Measurements from ENCODE around the gene ZBP1.

The ZBP1 gene

DNA sequence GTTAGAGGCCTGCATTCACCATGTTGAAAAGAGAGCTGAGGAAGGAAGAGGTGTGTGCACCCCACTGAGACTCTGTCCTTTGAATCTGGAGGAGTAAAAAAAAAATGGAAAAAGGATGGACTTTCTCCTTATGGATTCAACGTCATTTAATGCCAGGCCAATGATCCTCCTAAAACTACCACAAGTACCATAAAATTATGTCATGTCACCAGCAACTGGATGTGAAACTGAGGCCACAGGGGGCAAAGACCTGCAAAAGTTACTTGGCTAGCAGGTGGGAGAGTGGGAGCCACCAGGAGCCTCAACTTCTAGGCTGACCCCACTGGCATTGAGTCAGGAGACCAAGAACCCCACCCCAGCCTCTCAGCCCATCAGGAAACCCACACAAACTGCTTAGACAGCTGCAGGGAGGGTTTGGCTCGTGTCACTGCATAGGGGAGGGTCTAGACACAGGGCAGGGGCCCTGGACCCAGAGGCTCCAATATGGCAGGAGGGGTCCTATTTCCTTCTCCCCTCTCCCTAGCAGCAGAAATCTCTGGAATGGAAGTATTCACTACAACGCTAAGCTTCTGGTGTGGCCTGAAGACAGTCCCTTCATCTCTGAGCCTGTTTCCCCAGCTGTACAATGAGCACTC lies 48.3 kb downstream of the ZBP1 start:
- TF ChIP-seq, protein P1, sequence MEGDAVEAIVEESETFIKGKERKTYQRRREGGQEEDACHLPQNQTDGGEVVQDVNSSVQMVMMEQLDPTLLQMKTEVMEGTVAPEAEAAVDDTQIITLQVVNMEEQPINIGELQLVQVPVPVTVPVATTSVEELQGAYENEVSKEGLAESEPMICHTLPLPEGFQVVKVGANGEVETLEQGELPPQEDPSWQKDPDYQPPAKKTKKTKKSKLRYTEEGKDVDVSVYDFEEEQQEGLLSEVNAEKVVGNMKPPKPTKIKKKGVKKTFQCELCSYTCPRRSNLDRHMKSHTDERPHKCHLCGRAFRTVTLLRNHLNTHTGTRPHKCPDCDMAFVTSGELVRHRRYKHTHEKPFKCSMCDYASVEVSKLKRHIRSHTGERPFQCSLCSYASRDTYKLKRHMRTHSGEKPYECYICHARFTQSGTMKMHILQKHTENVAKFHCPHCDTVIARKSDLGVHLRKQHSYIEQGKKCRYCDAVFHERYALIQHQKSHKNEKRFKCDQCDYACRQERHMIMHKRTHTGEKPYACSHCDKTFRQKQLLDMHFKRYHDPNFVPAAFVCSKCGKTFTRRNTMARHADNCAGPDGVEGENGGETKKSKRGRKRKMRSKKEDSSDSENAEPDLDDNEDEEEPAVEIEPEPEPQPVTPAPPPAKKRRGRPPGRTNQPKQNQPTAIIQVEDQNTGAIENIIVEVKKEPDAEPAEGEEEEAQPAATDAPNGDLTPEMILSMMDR (IDR thresholded peaks at IDR 0.05): no peak
- TF ChIP-seq ZFX (IDR thresholded peaks at IDR 0.05; ENCODE audit: borderline replicate concordance): no peak
- H3K27ac ChIP-seq: no peak overlapping the region

DNA sequence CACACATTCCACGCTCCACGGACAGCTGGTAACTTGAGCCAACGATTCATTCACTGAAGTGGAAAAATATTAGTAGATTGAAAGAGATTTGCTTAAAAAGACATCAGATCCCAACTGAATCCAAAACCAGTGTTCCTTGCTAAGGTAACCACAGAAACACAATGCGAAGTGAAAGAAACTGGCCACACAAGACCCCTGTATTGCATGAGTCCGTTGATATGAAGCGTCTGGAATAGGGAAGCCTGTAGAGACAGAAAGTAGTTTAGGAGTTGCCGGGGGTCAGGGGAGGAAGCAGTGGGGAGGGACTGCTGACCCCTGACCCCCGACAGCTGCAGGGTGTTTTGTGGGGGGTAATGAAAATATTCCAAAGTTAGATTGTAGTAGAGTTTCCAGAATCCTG lies 49.3 kb downstream of the ZBP1 start:
- TF ChIP-seq, protein P1 (IDR thresholded peaks at IDR 0.05): no peak
- TF ChIP-seq ZFX (IDR thresholded peaks at IDR 0.05; ENCODE audit: borderline replicate concordance): no peak
- no peak overlapping the region for H3K27ac ChIP-seq

DNA sequence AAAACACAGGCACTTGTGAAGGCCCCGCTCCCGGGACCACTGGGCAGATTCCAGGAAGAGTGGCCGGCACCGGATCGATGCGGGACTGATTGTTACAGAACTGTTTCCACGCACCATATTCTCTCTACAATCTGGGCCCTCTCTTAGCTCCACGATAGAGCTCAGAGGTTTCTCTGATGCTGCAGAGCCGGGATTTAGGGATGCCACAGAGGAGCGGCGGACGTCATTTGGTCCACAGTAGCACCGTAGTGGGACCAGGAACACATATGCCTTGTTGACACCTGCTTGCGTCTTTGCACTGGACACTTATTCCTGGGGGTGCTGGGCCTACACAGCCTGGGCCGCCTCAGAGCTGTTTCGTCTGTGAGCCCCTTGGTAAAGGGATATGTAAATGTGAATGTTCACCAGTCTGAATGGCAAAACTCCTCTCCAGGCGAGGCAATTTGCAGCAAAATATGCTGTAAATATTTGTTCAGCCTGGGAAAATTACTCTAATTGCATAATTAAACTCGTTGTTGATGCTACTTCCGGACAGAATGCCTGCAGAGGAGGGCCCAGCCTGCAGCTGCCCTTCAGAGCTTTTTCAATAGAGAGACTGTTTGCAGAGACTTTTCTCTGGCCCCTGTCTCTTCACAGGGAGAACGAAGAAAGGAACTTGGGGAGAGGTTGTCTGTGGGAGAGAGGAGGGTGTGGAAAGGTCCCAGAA lies 49.9 kb downstream of the ZBP1 start:
- TF ChIP-seq, protein P1 (IDR thresholded peaks at IDR 0.05): no peak
- no peak for TF ChIP-seq ZFX (IDR thresholded peaks at IDR 0.05; ENCODE audit: borderline replicate concordance)
- no peak overlapping the region for H3K27ac ChIP-seq

DNA sequence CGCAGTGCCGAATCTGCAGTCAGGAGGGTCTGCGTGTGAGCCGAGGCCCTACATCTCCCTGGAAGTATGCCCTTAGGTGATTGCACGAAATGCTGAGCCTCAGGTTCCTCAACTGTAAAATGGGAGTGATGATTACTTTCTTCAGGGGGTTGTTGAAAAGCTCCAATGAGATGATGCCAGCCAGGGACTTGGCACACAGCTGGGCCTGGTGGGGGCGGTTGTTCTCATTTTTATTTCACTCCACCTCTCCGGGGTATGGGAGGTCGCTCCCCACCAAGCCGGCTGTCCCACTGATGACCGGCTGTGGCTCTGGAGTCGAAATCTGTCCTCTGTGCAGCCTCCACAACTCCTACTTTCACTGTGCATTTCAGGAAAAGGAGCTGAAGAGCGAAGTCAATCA lies 51.3 kb downstream of the ZBP1 start:
- no peak overlapping the region for H3K27ac ChIP-seq
- TF ChIP-seq ZFX (IDR thresholded peaks at IDR 0.05; ENCODE audit: borderline replicate concordance): no peak
- TF ChIP-seq, protein P1 (IDR thresholded peaks at IDR 0.05): no peak

DNA sequence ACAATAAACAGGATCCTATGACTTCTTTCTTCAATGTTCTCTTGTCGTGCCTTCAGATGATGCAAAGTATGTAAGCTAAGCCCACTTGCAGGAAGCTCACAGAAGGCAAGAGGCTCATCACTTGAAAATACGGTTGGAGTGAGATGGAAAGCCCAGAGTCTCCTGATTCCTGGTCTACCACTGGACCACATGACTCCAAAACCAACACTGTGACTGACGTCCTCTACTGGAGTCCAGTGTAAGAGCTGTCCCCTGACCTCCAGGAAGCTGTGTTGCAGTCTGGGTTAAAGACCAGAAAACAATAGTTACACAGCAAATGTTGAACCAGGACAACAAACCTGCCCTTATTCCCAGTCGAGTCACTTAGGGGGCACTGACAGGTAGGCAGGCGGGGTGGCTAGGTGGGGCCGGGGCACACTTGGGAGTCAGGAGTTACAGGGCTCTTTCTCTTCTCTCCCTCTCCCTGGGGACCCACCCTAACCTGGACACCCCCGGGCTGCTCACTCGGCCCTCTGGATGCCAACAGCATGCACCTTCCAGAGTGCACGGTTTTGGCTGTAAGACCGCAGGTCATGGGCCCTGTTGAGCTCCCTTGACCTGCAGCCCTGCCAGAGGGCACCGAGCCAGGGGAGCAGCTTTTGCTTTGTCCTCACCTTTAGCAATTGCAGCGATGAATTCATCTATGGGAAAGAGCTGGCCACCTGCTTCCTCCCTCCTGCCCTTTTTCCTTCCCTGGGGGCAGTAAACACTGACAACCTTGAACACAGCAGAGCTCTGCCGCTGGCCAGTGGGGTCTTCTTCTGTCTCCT lies 51.9 kb downstream of the ZBP1 start:
- H3K27ac ChIP-seq: no peak overlapping the region
- no peak for TF ChIP-seq ZFX (IDR thresholded peaks at IDR 0.05; ENCODE audit: borderline replicate concordance)
- TF ChIP-seq, protein P1 (IDR thresholded peaks at IDR 0.05): no peak

DNA sequence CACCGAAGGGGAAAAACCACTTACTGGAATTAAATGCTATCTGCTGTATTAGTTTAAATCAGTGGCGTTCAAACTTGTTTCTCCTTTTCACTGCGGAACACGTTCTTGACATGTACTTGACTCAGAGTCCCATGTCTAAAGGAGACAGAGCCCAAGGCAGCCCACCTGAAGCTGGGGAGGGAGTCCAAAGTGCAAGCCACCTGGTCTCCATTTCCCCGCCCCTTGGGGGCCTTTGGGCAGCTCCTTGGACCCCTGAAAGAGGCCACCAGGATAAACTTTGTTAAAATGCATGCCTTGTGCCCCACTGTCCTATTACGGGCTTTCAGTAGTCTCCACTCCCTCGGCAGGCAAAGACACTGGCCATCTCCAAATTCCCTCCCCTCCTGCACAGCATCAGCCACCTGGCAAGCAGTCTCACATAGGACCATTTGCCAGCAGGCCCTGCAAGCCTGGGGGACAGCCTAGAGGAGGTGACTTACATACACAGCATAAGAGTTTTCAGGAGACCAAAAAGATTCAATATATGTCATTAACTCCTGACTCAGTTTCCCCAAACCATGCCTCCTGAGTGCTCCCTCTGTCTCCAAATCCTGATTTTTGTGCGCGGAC lies 52.7 kb downstream of the ZBP1 start:
- no peak for TF ChIP-seq ZFX (IDR thresholded peaks at IDR 0.05; ENCODE audit: borderline replicate concordance)
- TF ChIP-seq, protein P1 (IDR thresholded peaks at IDR 0.05): no peak
- H3K27ac ChIP-seq: no peak overlapping the region

All from 22Rv1 (cell line).